ENCODE data around the gene DNAAF8. TPM values are rescaled to one million over a fixed set of nuclear protein-coding genes. Genes with fewer than 3 reads are reported as not detected.

The DNAAF8 gene
- polyA plus RNA-seq, 1 donor: 0.63 TPM

GRCh38 chr16:4695473-4696171 is 38.7 kb upstream of the DNAAF8 start:
- no peak for DNase-seq (ENCODE audit: low read depth)

GRCh38 chr16:4696172-4696904 is 38.0 kb upstream of the DNAAF8 start:
- DNase-seq (ENCODE audit: low read depth): no peak

GRCh38 chr16:4696905-4697847 is 37.2 kb upstream of the DNAAF8 start:
- DNase-seq (ENCODE audit: low read depth): no peak

GRCh38 chr16:4697848-4698291 is 36.5 kb upstream of the DNAAF8 start:
- DNase-seq (ENCODE audit: low read depth): no peak

GRCh38 chr16:4698321-4699045 is 35.9 kb upstream of the DNAAF8 start:
- DNase-seq (ENCODE audit: low read depth): no peak

- DNase-seq (ENCODE audit: low read depth): no peak
These were observed 35.2 kb upstream of the DNAAF8 start for GRCh38 chr16:4699046-4699556.

GRCh38 chr16:4700380-4700996 is 33.8 kb upstream of the DNAAF8 start:
- DNase-seq (ENCODE audit: low read depth): no peak

- DNase-seq (ENCODE audit: low read depth): no peak
These were observed 33.2 kb upstream of the DNAAF8 start for GRCh38 chr16:4700997-4701743.

GRCh38 chr16:4701791-4702465 is 32.4 kb upstream of the DNAAF8 start:
- no peak for DNase-seq (ENCODE audit: low read depth)

GRCh38 chr16:4702466-4702808 is 31.9 kb upstream of the DNAAF8 start:
- DNase-seq (ENCODE audit: low read depth): no peak

GRCh38 chr16:4703906-4704305 is 30.4 kb upstream of the DNAAF8 start:
- no peak for DNase-seq (ENCODE audit: low read depth)

- DNase-seq (ENCODE audit: low read depth): no peak
These were observed 29.8 kb upstream of the DNAAF8 start for GRCh38 chr16:4704491-4704890.

GRCh38 chr16:4704913-4705312 is 29.4 kb upstream of the DNAAF8 start:
- no peak for DNase-seq (ENCODE audit: low read depth)

GRCh38 chr16:4706871-4707270 is 27.5 kb upstream of the DNAAF8 start:
- no peak for DNase-seq (ENCODE audit: low read depth)

GRCh38 chr16:4709481-4709880 is 24.9 kb upstream of the DNAAF8 start:
- no peak for DNase-seq (ENCODE audit: low read depth)

- no peak for DNase-seq (ENCODE audit: low read depth)
These were observed 20.5 kb upstream of the DNAAF8 start for GRCh38 chr16:4713663-4714501.

GRCh38 chr16:4714996-4715395 is 19.3 kb upstream of the DNAAF8 start:
- no peak for DNase-seq (ENCODE audit: low read depth)

GRCh38 chr16:4718466-4718865 is 15.9 kb upstream of the DNAAF8 start:
- no peak for DNase-seq (ENCODE audit: low read depth)
